H1 (cell line): Measurements from ENCODE around the gene NDUFB5. TPM values are rescaled to one million over a fixed set of nuclear protein-coding genes. Genes with fewer than 3 reads are reported as not detected.

Experiments used
- CTCF ChIA-PET: fragments of 300-600 bp; sonication (Branson Sonifier 250); formaldehyde crosslinking; loops from one replicate; lab custom pipeline; 2021; ENCODE audit not compliant: partially characterized antibody; lab: Charles Lee
- POLR2A ChIA-PET: fragments of 300-600 bp; sonication (Branson Sonifier 250); formaldehyde crosslinking; loops from one replicate; lab custom pipeline; 2021; ENCODE audit warnings: inconsistent platforms; ENCODE audit not compliant: partially characterized antibody; lab: Charles Lee
- DNase-seq, 2 experiments: peaks; one replicate each; pipeline versions ENCODE4 v3.0.0 to v3.0.0-alpha.2; 2010 to 2022; ENCODE audit warnings: low spot score in 2 of 2, low read depth in 1 of 2, mixed read lengths in 1 of 2
- FAIRE-seq: peaks from 2 replicates; lab custom pipeline; 2011; peaks lifted over from hg19 to GRCh38; lab: Jason Lieb, UNC
- H2AFZ ChIP-seq: 2 replicates; pipeline ENCODE4 v1.8.1; 2012; ENCODE audit warnings: low read length, inconsistent platforms
- H2AK5ac ChIP-seq: 2 replicates; pipeline ENCODE4 v1.6.1; 2013; ENCODE audit warnings: low read depth, low read length
- H2BK120ac ChIP-seq: replicated peaks from 2 replicates; pipeline ENCODE3; 2013; ENCODE audit warnings: low read depth, low read length, inconsistent platforms
- H2BK12ac ChIP-seq: 2 replicates; pipeline ENCODE4 v1.6.1; 2013; ENCODE audit warnings: low read depth, low read length
- H2BK15ac ChIP-seq: 2 replicates; pipeline ENCODE4 v1.6.1; 2013; ENCODE audit warnings: low read length
- H2BK20ac ChIP-seq: 2 replicates; pipeline ENCODE4 v1.6.1; 2013; ENCODE audit warnings: low read length
- H2BK5ac ChIP-seq: 2 replicates; pipeline ENCODE4 v1.6.1; 2013; ENCODE audit warnings: low read depth, low read length
- H3K14ac ChIP-seq: 2 replicates; pipeline ENCODE4 v1.6.1; 2013; ENCODE audit warnings: inconsistent platforms; ENCODE audit not compliant: insufficient read length
- H3K18ac ChIP-seq: 2 replicates; pipeline ENCODE4 v1.6.1; 2013; ENCODE audit warnings: low read length; ENCODE audit errors: extremely low read depth
- H3K23ac ChIP-seq: 2 replicates; pipeline ENCODE4 v1.6.1; 2013; ENCODE audit warnings: inconsistent platforms; ENCODE audit not compliant: insufficient read length
- H3K23me2 ChIP-seq: 2 replicates; pipeline ENCODE4 v1.6.1; 2013; ENCODE audit warnings: low read depth, low read length
- H3K27ac ChIP-seq: 2 replicates; pipeline ENCODE4 v1.6.1; 2011; ENCODE audit warnings: low read depth, low read length, inconsistent platforms
- H3K27me3 ChIP-seq, 4 experiments: replicated peaks in 1 of 4; 1 replicate in 1 of 4; 2 replicates in 3 of 4; pipeline versions ENCODE4 v1.6.1 to v1.8.1; 2011 to 2013; ENCODE audit warnings: low read length in 3 of 4, mild to moderate bottlenecking in 3 of 4, inconsistent platforms in 2 of 4, mixed read lengths in 2 of 4, moderate library complexity in 1 of 4; ENCODE audit not compliant: control insufficient read depth in 3 of 4, insufficient read depth in 3 of 4; ENCODE audit errors: extremely low read depth in 1 of 4
- H3K36me3 ChIP-seq, 4 experiments: 2 replicates each; pipeline versions ENCODE4 v1.6.1 to v1.8.1; 2011 to 2013; ENCODE audit warnings: mild to moderate bottlenecking in 4 of 4, low read length in 3 of 4, moderate library complexity in 2 of 4, control low read depth in 1 of 4, inconsistent platforms in 1 of 4; ENCODE audit not compliant: insufficient read depth in 4 of 4, control insufficient read depth in 2 of 4
- H3K4ac ChIP-seq: replicated peaks from 2 replicates; pipeline ENCODE3; 2013; ENCODE audit warnings: low read length, low read depth, mixed read lengths, inconsistent platforms; ENCODE audit not compliant: insufficient read length
- H3K4me1 ChIP-seq, 4 experiments: replicated peaks in 1 of 4; 1 replicate in 1 of 4; 2 replicates in 3 of 4; pipeline versions ENCODE4 v1.6.1 to v1.8.1; 2011 to 2013; ENCODE audit warnings: low read length in 3 of 4, inconsistent platforms in 2 of 4, mixed read lengths in 1 of 4; ENCODE audit not compliant: insufficient read depth in 4 of 4, control insufficient read depth in 3 of 4
- H3K4me2 ChIP-seq, 2 experiments: 2 replicates each; pipeline versions ENCODE4 v1.6.1 to v1.8.1; 2011 to 2013; ENCODE audit warnings: low read depth in 2 of 2, low read length in 2 of 2, control low read depth in 1 of 2, inconsistent platforms in 1 of 2, mild to moderate bottlenecking in 1 of 2; ENCODE audit not compliant: insufficient read depth in 1 of 2
- H3K4me3 ChIP-seq, 4 experiments: fragments of 200-600, 300-600 bp in 1 of 4; sonication (generic), shearing (Covaris generic), sonication (Bioruptor Twin) in 1 of 4; 2 replicates each; pipeline versions ENCODE4 v1.5.1 to v1.8.1; 2011 to 2016; ENCODE audit warnings: low read length in 4 of 4, low read depth in 3 of 4, control low read depth in 2 of 4, inconsistent platforms in 2 of 4, mild to moderate bottlenecking in 2 of 4, mixed read lengths in 1 of 4, moderate library complexity in 1 of 4; ENCODE audit not compliant: insufficient read depth in 2 of 4; ENCODE audit errors: extremely low read depth in 1 of 4
- H3K56ac ChIP-seq: replicated peaks from 2 replicates; pipeline ENCODE3; 2013; ENCODE audit warnings: low read depth, mild to moderate bottlenecking, mixed read lengths, low read length, inconsistent platforms; ENCODE audit not compliant: insufficient read length
- H3K79me1 ChIP-seq: 2 replicates; pipeline ENCODE4 v1.6.1; 2013; ENCODE audit warnings: low read depth, low read length, control low read depth
- H3K79me2 ChIP-seq, 2 experiments: 2 replicates each; pipeline versions ENCODE4 v1.6.1 to v1.8.1; 2012 to 2013; ENCODE audit warnings: low read length in 2 of 2, mild to moderate bottlenecking in 2 of 2, inconsistent platforms in 1 of 2; ENCODE audit not compliant: insufficient read depth in 2 of 2, control insufficient read depth in 1 of 2
- H3K9ac ChIP-seq, 4 experiments: replicated peaks in 1 of 4; 1 replicate in 1 of 4; 2 replicates in 3 of 4; pipeline versions ENCODE4 v1.6.1 to v1.8.1; 2011 to 2013; ENCODE audit warnings: low read depth in 3 of 4, low read length in 3 of 4, control low read depth in 2 of 4, mild to moderate bottlenecking in 2 of 4, moderate library complexity in 2 of 4, inconsistent platforms in 1 of 4; ENCODE audit errors: extremely low read depth in 1 of 4
- H3K9me3 ChIP-seq, 2 experiments: 2 replicates each; pipeline versions ENCODE4 v1.6.1 to v1.8.1; 2012 to 2013; ENCODE audit warnings: mild to moderate bottlenecking in 2 of 2, moderate library complexity in 2 of 2, control low read depth in 1 of 2, inconsistent platforms in 1 of 2, low read depth in 1 of 2, low read length in 1 of 2, mixed read lengths in 1 of 2; ENCODE audit not compliant: insufficient read depth in 2 of 2
- H4K20me1 ChIP-seq, 2 experiments: replicated peaks in 1 of 2; 2 replicates each; pipeline versions ENCODE3 to v1.8.1; 2011 to 2013; ENCODE audit warnings: inconsistent platforms in 2 of 2, low read length in 2 of 2, mild to moderate bottlenecking in 1 of 2; ENCODE audit not compliant: insufficient read depth in 2 of 2, control insufficient read depth in 1 of 2
- H4K5ac ChIP-seq: 2 replicates; pipeline ENCODE4 v1.6.1; 2013; ENCODE audit warnings: low read length, low read depth, mixed read lengths, inconsistent platforms; ENCODE audit not compliant: insufficient read length
- H4K8ac ChIP-seq: 2 replicates; pipeline ENCODE4 v1.8.0; 2013; ENCODE audit warnings: mild to moderate bottlenecking, moderate library complexity, low read length, inconsistent platforms; ENCODE audit not compliant: insufficient read depth; ENCODE audit errors: extremely low read depth
- H4K91ac ChIP-seq: replicated peaks from 2 replicates; pipeline ENCODE3; 2013; ENCODE audit warnings: low read length, mixed read lengths, inconsistent platforms; ENCODE audit not compliant: insufficient read length
- ASH2L ChIP-seq: fragments of 200-600, 300-600 bp; sonication (generic); IDR thresholded peaks from one replicate; pipeline ENCODE4 v1.7.1; 2017; ENCODE audit warnings: low read length
- ATF2 ChIP-seq: IDR thresholded peaks from 2 replicates; pipeline ENCODE4 v1.6.1; 2012; ENCODE audit warnings: low read length, inconsistent platforms
- BRCA1 ChIP-seq: IDR thresholded peaks from 2 replicates; pipeline ENCODE4 v1.6.1; 2012; ENCODE audit warnings: low read depth, low read length, improper control_type of control experiment
- CBX5 ChIP-seq: fragments of 300-800, 300-1000 bp; sonication (generic); IDR thresholded peaks from 2 replicates; pipeline ENCODE4 v1.7.1; 2016; ENCODE audit warnings: antibody characterized with exemption, low read length, low read depth
- JUND ChIP-seq: IDR thresholded peaks from 2 replicates; pipeline ENCODE4 v1.6.1; 2011; ENCODE audit warnings: mild to moderate bottlenecking, improper control_type of control experiment, low read length
- PHF8 ChIP-seq: fragments of 200-600 bp; sonication (generic); conservative IDR thresholded peaks from 2 replicates; pipeline ENCODE4 v1.7.1; 2012; ENCODE audit warnings: low read depth, mild to moderate bottlenecking, inconsistent platforms, low read length, moderate library complexity
- POU5F1 ChIP-seq: IDR thresholded peaks from 2 replicates; pipeline ENCODE4 v1.6.1; 2011; ENCODE audit warnings: low read depth, mild to moderate bottlenecking, low read length, moderate library complexity
- RAD21 ChIP-seq, 2 experiments: IDR thresholded peaks in 1 of 2; conservative IDR thresholded peaks in 1 of 2; 2 replicates each; pipeline ENCODE4 v1.6.1; 2011; ENCODE audit warnings: low read depth in 2 of 2, low read length in 2 of 2, improper control_type of control experiment in 1 of 2, inconsistent platforms in 1 of 2, mild to moderate bottlenecking in 1 of 2, moderate library complexity in 1 of 2
- SIX5 ChIP-seq: IDR thresholded peaks from 2 replicates; pipeline ENCODE4 v1.6.1; 2011; ENCODE audit warnings: mild to moderate bottlenecking, low read depth, low read length
- TAF7 ChIP-seq: optimal IDR thresholded peaks from 2 replicates; pipeline ENCODE3; 2011; ENCODE audit warnings: low read depth, mild to moderate bottlenecking, inconsistent platforms, low read length, moderate library complexity, borderline replicate concordance
- TEAD4 ChIP-seq: IDR thresholded peaks from 2 replicates; pipeline ENCODE4 v1.6.1; 2012; ENCODE audit warnings: low read depth, low read length, inconsistent platforms, mixed read lengths
- ZNF274 ChIP-seq: IDR thresholded peaks from 2 replicates; pipeline ENCODE4 v1.7.0; 2012; ENCODE audit warnings: low read length, borderline replicate concordance; ENCODE audit errors: extremely low read depth
- WGBS, 2 experiments: shearing (Covaris generic) in 1 of 2; methylation state at CpG; one replicate each; pipeline versions ENCODE4 v1.1.6 to v1.1.7; 2013 to 2015; ENCODE audit warnings: low lambda C conversion rate in 2 of 2, mixed read lengths in 2 of 2, inconsistent platforms in 1 of 2, low coverage in 1 of 2, missing lambda C conversion rate in 1 of 2; ENCODE audit not compliant: insufficient replicate concordance in 2 of 2, insufficient coverage in 1 of 2, insufficient read length in 1 of 2; ENCODE audit errors: extremely low coverage in 1 of 2, missing lambda C conversion rate in 1 of 2; 5-methylcytosine and 5-hydroxymethylcytosine counted together
- polyA plus RNA-seq, 7 experiments: library from polyadenylated mRNA; depleted of rRNA in 3 of 7; stranded (reverse) in 5 of 7; unstranded in 2 of 7; fragments of >200 nt in 5 of 7; fragments of 200-250 nt in 2 of 7; gene quantifications; 1 replicate in 5 of 7; 2 replicates in 1 of 7; 4 replicates in 1 of 7; pipeline versions ENCODE4 v1.2.1 to v1.2.3, GENCODE V29; 2011 to 2013; ENCODE audit warnings: missing spikeins in 2 of 7, mixed read lengths in 2 of 7
- total RNA-seq: library from RNA; stranded (reverse); fragmentation: NEBNext Ultra II Directional; extraction: Animal tissue kit (Norgen Biotek cat#: 25700); gene quantifications from 2 replicates; pipeline ENCODE4 v1.2.1, GENCODE V29; 2021

The NDUFB5 gene
- total and polyA plus RNA-seq, 2 of the 8 experiments (the other 6 are each of a cell fraction or from before 2014, with no cell fraction given): 46.1 to 85.8 TPM

- no peaks in the 10 kb centered on the region for H3K9me3 ChIP-seq
- H2AK5ac ChIP-seq: no peak overlapping the region
- H4K5ac ChIP-seq: no peak overlapping the region
- no peaks in the 10 kb centered on the region for H4K20me1 ChIP-seq
- WGBS, 2 experiments: 86% methylated on average over 4 of the region's 4 CpGs; no CpG with 5 or more reads in 1 of the 2 experiments
- no peak overlapping the region for H2BK15ac ChIP-seq
- ChIA-PET CTCF (interaction anchor here (0.6 to 1.3 kb wide), 3 partner anchors 9 to 158 kb away, joined by 3 to 5 read pairs (median 5); no protein-coding TSS in a partner anchor), POLR2A (interaction anchor here (0.6 to 1.5 kb wide), 6 partner anchors 9 to 42 kb away, joined by 3 to 6 read pairs (median 3); partner anchors contain the start of gene ACTL6A)
- H3K56ac ChIP-seq: no peak overlapping the region
- H3K18ac ChIP-seq: no peak overlapping the region
- peaks cover 0 to 44% of the 10 kb centered on the region in 2 experiments; a peak in 2 of 4 replicates for H3K79me2 ChIP-seq
- no peak overlapping the region for H3K23ac ChIP-seq
- H2BK5ac ChIP-seq: no peak overlapping the region
- no peak overlapping the region for H3K4ac ChIP-seq
- H3K4me3 ChIP-seq: peak overlapping the region in 3 of 4 experiments; percentile 81 to 98 (median 98); a peak in 4 of 8 replicates
- H2AFZ ChIP-seq: no peak overlapping the region
- no peak overlapping the region for H2BK20ac ChIP-seq
- H3K4me1 ChIP-seq: no peaks in the 10 kb centered on the region
- no peak overlapping the region for H3K14ac ChIP-seq
- DNase-seq (no peak), FAIRE-seq (no peak)
- H3K9ac ChIP-seq: no peak overlapping the region
- H2BK12ac ChIP-seq: no peak overlapping the region
- H3K4me2 ChIP-seq: peak overlapping the region; percentile 60 to 79; a peak in 3 of 4 replicates
- H3K27ac ChIP-seq: no peak overlapping the region
- no peak overlapping the region for H4K8ac ChIP-seq
- H3K79me1 ChIP-seq: no peaks in the 10 kb centered on the region
- no peak overlapping the region for H2BK120ac ChIP-seq
- no peak overlapping the region for H4K91ac ChIP-seq
- H3K36me3 ChIP-seq: peaks cover 6 to 45% (median 25%) of the 10 kb centered on the region in 4 experiments
- no peaks in the 10 kb centered on the region for H3K27me3 ChIP-seq
- H3K23me2 ChIP-seq: peaks cover 4% of the 10 kb centered on the region
- TF ChIP-seq JUND: no peak
- TF ChIP-seq ATF2: no peak
- no peak for TF ChIP-seq SIX5
- TF ChIP-seq POU5F1: no peak
- TF ChIP-seq ZNF274: no peak
- no peak for TF ChIP-seq ASH2L
- no peak for TF ChIP-seq PHF8
- TF ChIP-seq CBX5: no peak
- TF ChIP-seq TEAD4: no peak
- no peak for TF ChIP-seq BRCA1
- TF ChIP-seq TAF7: no peak
- no peak for TF ChIP-seq RAD21 (IDR thresholded peaks at IDR 0.05 in 1 of 2, conservative IDR thresholded peaks at IDR 0.05 in 1 of 2; ENCODE audit: low read depth in 2 of 2, low read length in 2 of 2)
These were observed 1.3 kb upstream of the NDUFB5 start for GRCh38 chr3:179603321-179603720.
